ENCODE data around the gene SLC35F1.

DNA sequence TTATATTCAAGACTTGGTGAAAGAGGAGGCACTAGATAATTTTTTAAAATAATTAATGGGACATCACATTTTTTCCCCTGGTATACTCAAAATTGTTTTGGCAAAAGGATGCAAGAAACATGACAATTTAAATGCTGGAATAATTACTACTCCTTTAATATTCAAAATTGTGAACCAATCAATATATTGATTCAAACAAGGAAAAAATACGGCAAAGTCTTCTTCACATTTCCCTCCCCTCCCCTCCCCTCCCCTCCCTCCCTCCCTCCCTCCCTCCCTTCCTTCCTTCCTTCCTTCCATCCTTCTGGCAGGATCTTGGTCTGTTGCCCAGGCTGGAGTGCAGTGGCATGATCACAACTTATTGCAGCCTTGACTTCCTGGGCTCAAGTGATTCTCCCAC is 4.1 kb downstream of the SLC35F1 start:
- TF ChIP-seq, protein P1, sequence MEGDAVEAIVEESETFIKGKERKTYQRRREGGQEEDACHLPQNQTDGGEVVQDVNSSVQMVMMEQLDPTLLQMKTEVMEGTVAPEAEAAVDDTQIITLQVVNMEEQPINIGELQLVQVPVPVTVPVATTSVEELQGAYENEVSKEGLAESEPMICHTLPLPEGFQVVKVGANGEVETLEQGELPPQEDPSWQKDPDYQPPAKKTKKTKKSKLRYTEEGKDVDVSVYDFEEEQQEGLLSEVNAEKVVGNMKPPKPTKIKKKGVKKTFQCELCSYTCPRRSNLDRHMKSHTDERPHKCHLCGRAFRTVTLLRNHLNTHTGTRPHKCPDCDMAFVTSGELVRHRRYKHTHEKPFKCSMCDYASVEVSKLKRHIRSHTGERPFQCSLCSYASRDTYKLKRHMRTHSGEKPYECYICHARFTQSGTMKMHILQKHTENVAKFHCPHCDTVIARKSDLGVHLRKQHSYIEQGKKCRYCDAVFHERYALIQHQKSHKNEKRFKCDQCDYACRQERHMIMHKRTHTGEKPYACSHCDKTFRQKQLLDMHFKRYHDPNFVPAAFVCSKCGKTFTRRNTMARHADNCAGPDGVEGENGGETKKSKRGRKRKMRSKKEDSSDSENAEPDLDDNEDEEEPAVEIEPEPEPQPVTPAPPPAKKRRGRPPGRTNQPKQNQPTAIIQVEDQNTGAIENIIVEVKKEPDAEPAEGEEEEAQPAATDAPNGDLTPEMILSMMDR (IDR thresholded peaks at IDR 0.05; ENCODE audit: borderline replicate concordance, extremely low read depth, low read length, poor library complexity, severe bottlenecking): no peak
- TF ChIP-seq EZH2 (IDR thresholded peaks at IDR 0.05; ENCODE audit: borderline replicate concordance, low read depth, low read length, severe bottlenecking): no peak
